GM20000 (cell line): ENCODE results near the gene STAG3.
"Not testable (repeated sequence)": the region's sequence is repeated elsewhere in the genome, so short reads cannot be mapped to it uniquely, and the experiment has no call there.

Experiments used
- DNase-seq: peaks from one replicate; pipeline ENCODE4 v3.0.0; 2012; ENCODE audit warnings: low spot score
- TF ChIP-seq, protein P1 (sequence below): IDR thresholded peaks from 2 replicates; pipeline ENCODE4 v1.5.1; 2012; ENCODE audit warnings: mild to moderate bottlenecking, control low read depth; ENCODE audit errors: extremely low read depth, missing control alignments

Gene STAG3

DNA sequence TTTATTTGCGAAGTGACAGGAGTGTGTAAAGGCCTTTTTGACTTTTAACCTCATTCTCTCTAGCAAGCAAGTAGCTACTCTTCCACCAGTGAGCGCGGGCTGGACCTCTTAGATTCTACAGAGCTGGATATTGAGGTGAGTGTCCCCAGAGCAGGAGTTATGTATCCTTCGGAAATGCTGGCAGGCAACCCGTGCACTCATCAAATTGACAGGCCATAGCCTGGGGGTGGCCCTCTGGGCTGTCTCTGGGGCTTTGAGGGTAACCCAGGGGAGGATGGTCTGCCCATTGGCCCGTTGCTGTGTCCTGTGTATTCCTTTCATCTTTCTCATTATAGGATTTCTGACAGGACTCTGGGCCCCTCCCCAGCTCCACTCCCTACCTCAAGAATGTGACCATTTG lies 36.0 kb downstream of the STAG3 start:
- TF ChIP-seq, protein P1, sequence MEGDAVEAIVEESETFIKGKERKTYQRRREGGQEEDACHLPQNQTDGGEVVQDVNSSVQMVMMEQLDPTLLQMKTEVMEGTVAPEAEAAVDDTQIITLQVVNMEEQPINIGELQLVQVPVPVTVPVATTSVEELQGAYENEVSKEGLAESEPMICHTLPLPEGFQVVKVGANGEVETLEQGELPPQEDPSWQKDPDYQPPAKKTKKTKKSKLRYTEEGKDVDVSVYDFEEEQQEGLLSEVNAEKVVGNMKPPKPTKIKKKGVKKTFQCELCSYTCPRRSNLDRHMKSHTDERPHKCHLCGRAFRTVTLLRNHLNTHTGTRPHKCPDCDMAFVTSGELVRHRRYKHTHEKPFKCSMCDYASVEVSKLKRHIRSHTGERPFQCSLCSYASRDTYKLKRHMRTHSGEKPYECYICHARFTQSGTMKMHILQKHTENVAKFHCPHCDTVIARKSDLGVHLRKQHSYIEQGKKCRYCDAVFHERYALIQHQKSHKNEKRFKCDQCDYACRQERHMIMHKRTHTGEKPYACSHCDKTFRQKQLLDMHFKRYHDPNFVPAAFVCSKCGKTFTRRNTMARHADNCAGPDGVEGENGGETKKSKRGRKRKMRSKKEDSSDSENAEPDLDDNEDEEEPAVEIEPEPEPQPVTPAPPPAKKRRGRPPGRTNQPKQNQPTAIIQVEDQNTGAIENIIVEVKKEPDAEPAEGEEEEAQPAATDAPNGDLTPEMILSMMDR, result no peak
- no peak for DNase-seq

DNA sequence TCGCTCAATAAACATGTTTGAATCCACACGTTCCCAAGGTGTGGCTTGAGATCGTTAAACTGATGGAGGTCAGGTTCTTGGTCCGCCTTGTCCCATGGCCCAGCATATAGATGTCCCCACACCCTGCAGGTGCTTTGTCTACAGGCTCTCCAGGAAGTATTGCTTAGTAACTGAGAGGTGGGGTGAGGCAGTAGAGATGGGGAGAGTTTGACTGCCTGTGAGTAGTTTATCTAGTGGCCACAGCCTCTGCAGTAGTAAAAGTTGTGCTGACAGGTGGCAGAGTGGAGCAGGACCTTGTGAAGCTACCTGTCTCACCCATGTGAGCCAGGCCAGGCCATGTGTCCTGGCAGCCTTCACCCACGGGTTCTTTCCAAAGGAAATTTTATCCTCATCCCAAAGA lies 36.6 kb downstream of the STAG3 start:
- DNase-seq, result not testable (repeated sequence)

DNA sequence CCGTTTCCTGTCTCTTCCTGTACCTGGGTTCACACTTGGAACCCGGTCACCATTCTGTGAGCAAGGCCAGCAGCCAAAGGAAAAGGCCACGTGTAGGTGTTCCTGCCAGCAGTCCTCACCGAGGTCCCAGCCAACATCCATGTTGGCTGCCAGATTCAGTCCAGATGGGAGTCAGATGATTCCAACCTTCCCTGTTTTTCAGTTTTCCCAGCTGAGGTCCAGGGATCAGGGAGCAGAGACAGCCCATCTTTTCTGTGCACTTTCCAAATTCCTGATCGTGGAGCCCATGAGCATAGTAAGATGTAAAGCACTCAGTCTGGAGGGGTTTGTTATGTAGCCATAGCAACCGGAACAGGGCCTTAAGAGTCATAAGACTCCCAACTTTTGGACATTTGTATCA lies 38.2 kb downstream of the STAG3 start:
- TF ChIP-seq, protein P1, result no peak
- no peak for DNase-seq

DNA sequence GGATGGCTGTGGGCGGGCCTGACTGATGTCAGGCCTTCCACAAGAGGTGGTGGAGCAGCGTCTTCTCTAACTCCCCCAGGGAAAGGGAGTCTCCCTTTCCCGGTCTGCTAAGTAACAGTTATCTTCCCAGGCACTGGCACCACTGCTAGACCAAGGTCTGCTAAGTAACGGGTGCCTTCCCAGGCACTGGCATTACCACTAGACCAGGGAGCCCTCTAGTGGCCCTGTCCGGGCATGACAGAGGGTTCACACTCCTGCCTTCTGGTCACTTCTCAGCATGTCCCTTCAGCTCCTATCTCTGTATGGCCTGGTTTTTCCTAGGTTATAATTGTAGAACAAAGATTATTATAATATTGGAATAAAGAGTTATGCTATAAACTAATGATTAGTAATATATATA lies 40.2 kb downstream of the STAG3 start:
- not testable (repeated sequence) for DNase-seq
- TF ChIP-seq, protein P1, result peak; percentile 24

DNA sequence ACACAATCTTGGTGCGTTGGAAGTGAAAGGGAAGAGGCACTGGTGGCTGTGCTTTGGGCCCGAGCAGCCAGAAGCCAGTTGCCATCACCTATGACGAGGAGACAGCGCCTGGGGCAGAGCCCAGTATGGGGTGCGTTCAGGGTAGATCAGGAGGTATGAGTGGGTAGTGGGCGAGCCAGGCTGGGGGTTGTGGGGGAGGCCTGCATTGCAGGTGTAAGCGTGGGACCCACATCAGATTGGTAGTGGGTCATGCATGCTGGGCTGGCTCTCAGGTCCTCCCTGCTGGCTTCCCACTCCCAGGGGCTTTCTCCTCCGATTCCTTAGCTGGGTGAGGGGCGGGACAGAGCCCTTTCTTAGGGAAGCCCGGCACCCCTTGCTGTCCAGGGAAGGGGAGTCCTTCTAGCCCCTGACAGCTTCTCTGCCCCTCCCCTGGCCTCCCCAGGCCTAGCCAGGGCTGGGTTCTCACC lies 41.6 kb downstream of the STAG3 start:
- DNase-seq, result no peak
- TF ChIP-seq, protein P1, result no peak

DNA sequence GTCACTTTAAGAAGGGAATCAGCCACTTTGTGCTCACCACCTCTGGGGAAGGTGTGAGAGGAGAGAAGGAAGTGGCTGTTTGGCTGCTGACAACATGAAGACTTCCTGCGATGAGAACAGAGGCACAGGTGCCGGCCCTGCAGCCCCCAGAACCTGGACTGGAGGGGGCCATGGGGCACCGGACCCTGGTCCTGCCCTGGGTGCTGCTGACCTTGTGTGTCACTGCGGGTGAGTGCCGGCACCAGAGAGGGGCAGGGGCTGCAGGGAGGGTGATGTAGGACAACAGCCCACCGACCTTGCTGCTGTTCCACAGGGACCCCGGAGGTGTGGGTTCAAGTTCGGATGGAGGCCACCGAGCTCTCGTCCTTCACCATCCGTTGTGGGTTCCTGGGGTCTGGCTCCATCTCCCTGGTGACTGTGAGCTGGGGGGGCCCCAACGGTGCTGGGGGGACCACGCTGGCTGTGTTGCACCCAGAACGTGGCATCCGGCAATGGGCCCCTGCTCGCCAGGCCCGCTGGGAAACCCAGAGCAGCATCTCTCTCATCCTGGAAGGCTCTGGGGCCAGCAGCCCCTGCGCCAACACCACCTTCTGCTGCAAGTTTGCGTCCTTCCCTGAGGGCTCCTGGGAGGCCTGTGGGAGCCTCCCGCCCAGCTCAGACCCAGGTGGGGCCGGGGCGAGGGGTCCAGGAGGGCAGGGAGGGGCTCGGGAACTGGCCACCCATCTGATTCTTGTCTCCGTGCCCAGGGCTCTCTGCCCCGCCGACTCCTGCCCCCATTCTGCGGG lies 42.3 kb downstream of the STAG3 start, which contains the start of gene PVRIG:
Gene PVRIG (plus strand): TSS at position 149 of the 785 bp plus-strand sequence. CDS start 22 bp downstream, at position 171.
- not testable (repeated sequence) for DNase-seq

DNA sequence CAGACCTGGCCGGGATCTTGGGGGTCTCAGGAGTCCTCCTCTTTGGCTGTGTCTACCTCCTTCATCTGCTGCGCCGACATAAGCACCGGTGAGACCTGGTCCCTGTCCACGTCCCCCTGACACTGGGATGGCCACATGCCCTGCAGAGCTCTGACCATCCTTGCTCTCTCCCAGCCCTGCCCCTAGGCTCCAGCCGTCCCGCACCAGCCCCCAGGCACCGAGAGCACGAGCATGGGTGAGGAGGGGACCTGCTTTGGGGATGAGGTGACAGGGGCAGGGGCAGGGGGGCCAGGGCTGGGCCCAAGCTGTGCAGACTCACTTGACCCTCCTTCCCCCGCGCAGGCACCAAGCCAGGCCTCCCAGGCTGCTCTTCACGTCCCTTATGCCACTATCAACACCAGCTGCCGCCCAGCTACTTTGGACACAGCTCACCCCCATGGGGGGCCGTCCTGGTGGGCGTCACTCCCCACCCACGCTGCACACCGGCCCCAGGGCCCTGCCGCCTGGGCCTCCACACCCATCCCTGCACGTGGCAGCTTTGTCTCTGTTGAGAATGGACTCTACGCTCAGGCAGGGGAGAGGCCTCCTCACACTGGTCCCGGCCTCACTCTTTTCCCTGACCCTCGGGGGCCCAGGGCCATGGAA lies 43.0 kb downstream of the STAG3 start:
- DNase-seq, result no peak
- TF ChIP-seq, protein P1, result no peak

DNA sequence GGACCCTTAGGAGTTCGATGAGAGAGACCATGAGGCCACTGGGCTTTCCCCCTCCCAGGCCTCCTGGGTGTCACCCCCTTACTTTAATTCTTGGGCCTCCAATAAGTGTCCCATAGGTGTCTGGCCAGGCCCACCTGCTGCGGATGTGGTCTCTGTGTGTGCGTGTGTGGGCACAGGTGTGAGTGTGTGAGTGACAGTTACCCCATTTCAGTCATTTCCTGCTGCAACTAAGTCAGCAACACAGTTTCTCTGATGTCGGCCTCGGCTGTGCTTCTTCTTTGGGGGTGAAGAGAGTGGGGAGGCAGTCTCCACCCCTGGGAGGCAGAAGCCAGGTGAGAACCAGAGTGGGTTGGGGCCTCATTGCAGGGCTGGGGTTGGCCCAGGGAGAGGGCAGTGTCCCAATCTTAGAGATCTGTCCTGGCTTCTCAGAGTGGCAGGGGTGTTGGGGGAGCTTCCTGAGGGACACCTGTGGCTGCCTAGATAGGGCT lies 43.6 kb downstream of the STAG3 start:
- peak; percentile 78 for DNase-seq
- TF ChIP-seq, protein P1, result no peak
